Renal cortical epithelial cell (primary cell): ENCODE data around the gene CCN5. TPM values are rescaled to one million over a fixed set of nuclear protein-coding genes. Genes with fewer than 3 reads are reported as not detected.

Experiments
- DNase-seq: peaks from one replicate; pipeline ENCODE4 v3.0.0-alpha.2; 2011; ENCODE audit warnings: low read depth
- total RNA-seq: library from RNA; depleted of rRNA; stranded (reverse); fragments of >200 nt; gene quantifications from 2 replicates; pipeline ENCODE4 v1.2.3, GENCODE V29; 2014

The CCN5 gene
- total RNA-seq, 1 donor from 2014 or later = 0.10 TPM

DNA sequence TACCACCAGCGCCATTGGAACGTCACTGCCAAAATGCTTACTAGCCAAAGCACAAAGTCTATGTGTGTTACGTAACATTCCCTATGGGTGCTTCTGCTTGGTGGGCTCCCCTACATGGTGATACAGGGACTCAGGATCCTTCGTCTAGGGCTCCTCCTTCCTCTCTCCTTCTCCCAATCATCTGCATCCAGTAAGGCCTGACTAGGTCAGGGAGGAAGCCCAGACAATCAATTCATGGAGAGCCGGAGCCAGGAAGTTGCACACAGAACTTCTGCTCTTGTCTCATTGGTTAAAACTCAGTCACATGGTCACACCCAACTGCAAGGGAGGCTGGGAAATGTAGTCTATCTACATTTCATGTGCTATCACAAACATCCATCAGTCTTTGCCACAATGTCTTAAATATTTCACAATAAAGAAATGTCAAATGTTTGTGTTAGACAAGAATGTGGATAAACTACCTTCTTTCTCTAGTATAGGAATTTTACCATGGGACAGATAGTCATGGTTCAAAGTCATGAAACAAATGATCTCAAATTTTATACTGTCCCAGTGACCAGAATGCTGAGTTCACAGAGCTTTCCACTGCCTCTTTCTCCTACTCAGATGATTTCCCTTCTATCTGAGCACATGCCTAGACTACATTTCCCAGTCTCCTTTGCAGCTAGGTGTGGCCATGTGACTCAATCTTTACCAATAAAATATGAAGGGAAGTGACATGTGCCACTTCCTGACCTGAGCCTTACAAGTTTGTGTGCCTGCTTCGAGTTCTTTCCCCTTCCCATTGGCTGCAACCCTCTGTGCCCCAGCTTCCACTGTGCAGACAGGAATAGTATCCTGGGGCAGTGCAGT lies 21.2 kb downstream of the CCN5 start:
- peak; percentile 84 for DNase-seq

DNA sequence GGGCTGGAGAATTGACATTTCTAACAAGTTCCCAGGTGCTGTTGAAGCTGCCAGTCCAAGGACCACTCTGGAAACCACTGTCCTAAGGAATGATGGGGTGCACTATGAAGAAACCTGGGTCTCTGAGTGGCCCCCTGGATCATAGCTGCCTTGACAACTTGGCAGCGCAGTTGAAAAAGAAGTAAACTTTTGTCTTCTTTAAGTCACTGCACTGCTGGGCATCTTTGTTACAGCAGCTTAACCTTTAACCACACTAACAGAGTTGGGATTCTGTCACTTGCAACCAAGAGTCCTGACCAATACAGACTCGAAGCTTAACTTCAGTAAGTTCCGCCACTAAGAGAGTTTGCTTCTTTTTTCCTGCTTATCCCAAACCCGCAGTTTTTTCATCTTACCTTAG lies 21.9 kb downstream of the CCN5 start:
- no peak for DNase-seq

DNA sequence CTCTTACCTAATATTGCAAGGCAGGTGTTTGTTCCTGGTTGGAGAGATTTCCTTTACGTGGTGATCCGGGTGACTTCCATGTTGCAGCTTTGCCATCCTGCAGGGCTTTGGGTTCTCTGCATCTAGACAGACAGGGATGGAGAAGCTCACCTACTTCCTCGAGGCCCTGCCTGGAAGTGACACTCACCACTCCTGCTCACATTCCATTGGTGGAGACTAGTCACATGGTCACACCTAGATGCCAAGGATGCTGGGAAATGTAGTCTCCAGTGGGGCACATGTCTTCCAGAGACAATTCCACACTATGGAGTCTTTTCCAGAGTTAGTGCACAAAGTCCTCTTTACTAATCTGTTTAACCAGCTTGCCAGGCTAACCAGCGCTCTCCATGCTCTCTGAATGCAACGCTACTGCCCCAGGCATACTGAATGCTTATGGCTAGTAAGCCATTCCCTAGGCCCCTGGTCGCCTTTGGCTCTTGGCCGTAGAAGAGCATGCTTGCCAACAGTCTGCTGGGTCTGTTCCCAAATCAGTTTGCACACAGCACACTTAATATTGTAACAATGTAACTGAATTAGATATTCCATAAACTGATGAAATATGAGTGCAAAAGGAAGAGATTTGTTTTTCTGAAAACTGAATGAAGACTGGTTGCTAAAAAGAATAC lies 23.8 kb downstream of the CCN5 start:
- DNase-seq = peak; percentile 75

DNA sequence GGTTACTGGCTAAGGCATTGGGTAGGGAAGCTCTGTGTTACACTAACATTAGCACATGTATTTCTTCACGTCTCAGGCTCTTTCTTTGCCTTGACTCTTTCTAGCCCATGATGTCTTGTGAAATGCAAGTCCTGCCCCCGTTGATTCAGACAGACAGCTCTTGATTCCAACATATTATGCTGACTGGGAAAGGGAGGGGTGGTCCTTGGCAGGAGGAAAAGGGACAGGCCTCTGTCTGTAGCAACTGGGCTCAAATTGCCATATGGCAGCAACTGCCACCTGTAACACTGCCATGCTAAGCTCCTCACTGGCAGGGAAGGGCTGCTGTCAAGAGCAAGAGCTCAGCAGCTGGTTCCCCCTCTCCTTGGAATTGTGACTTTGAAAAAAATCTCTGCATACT lies 24.8 kb downstream of the CCN5 start:
- no peak for DNase-seq

DNA sequence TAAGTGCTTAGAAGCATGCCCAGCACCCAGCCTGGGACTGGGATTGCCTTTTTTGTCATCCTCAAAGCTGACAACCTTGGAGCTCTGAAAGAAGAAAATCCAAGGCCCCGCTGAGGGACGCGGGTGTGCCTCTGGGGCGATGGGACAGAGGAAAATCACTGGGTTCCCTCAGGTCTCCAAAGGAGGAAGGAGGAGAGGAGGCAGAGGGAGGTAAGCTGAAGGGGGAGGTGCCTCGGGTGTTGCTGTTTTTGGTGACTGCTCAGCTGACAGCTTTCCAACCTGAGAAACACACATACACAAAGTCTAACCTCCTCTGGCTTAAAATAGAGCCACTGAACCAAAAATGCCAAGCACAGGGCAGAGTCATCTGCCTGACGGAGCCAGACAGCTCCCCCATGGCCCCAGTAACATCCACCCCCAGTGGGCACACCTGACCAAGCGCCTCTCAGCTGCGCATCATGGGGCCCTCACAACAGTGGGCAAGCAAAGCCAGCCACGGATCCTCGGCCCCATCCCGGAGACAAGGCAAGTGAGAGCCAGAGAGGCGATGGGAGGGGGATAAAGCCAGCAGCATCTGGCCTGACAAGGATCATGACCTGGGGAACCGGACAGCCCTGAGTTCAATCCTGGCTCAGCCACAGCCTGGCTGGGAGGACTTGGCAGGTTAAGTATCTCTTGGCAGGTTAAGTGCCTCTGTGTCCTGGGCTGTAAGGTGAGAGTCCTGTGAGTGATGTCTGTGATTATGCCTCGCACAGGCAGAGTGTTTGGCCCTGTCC lies 27.3 kb downstream of the CCN5 start:
- no peak for DNase-seq

DNA sequence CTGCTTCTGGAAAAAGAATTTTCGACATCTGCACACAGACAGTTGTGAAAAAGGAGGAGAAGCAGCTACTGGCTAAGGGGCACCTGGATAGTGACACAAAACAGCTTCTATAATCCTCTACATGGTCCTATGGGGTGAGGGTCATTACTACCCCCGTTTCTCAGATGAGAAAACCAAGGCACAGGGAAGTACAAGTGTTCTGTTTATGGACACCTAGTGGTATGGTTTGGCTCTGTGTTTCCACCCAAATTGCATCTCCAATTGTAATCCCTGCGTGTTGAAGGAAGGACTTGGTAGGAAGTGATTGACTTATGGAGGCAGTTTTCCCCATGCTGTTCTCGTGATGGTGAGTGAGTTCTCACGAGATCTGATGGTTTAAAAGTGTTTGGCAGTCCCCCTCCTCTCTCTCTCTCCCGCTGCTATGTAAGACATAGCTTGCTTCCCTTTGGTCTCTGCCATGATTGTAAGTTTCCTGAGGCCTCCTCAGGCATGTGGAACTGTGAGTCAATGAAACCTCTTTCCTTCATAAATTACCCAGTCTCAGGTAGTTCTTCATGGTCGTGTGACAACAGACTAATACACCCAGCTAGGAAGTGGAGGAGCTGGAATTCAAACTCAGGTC lies 28.0 kb downstream of the CCN5 start:
- no peak for DNase-seq

DNA sequence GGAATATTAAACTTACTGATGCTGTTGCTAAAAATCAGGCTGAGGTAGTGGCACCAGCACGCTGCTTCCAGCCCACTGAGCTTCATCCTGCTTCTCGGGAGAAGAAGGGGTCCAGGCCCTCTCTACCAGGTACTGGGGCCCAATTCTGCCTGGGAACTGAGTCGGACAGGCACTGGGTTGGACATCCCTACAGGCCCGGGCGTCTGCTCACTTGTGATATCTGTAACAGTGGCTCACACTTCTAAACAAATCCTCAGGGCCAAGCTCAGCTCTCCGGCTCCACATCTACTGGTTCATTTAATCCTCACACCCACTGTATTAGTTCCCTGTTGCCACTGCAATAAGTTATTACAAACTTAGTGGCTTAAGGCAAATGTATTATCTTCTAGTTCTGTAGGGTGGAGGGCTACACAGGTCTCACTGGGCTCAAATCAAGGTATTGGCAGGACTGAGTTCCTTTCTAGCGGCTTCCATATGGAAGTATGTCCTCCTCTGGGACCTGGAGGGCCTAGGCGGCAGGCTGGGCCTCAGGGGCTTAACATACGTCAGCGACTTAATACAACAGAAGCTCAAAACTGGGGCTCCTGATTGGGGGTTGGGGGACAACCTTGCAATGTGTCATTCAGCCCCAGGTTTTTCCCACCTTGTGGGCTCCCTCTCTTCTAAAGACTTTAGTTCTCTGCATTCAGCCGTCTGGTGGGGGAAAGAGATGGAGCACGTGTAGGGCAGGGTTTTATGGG lies 28.9 kb downstream of the CCN5 start:
- DNase-seq = no peak

DNA sequence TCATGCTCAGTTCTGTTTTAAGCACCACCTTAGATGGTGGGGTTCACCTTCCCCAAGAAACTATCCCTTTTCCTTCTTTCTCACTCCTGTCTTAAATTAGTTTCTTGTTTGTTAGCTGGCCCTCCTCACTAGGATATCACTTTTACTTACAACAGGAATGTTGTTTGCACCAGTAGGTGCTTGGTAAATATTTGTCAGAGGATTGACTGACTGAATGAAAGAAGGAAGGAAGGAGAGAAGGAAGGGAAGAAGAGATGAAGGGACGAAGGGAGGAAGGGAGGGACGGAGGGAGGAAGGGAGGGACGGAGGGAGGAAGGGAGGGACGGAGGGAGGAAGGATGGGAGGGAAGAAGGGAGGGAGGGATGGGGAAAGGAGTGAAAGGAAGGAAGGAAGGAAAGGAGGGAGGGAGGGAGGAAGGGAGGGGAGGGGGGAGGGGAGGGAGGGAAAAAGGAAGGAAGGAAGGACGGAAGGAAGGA lies 30.0 kb downstream of the CCN5 start:
- DNase-seq = no peak

DNA sequence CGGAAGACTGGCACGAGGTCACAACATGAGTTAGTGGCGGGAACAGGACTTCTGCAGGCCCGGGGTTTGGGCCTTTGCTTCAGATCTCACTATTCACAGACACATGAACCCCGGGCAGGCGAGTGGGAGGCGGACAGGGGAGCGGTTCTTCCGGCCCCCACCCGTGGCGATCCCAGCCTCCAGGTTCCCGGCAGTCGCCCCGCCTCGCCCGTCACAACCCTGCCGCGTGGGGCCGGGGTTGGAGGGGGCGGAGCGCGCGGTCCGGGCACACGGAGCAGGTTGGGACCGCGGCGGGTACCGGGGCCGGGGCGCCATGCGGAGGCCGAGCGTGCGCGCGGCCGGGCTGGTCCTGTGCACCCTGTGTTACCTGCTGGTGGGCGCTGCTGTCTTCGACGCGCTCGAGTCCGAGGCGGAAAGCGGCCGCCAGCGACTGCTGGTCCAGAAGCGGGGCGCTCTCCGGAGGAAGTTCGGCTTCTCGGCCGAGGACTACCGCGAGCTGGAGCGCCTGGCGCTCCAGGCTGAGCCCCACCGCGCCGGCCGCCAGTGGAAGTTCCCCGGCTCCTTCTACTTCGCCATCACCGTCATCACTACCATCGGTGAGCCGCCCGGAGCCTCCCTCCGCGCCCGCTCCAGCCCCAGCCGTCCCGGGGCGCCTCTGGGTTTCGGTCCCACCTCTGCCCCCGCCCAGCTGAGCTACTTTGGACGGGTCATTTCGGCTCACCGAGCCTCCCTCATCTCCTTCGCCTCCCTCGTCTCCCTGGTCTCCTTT lies 30.6 kb downstream of the CCN5 start, which contains the start of gene KCNK15:
KCNK15 (plus strand) TSS at position 268 of the 769 bp plus-strand sequence; CDS start at position 314, 46 bp downstream.
- DNase-seq = no peak

DNA sequence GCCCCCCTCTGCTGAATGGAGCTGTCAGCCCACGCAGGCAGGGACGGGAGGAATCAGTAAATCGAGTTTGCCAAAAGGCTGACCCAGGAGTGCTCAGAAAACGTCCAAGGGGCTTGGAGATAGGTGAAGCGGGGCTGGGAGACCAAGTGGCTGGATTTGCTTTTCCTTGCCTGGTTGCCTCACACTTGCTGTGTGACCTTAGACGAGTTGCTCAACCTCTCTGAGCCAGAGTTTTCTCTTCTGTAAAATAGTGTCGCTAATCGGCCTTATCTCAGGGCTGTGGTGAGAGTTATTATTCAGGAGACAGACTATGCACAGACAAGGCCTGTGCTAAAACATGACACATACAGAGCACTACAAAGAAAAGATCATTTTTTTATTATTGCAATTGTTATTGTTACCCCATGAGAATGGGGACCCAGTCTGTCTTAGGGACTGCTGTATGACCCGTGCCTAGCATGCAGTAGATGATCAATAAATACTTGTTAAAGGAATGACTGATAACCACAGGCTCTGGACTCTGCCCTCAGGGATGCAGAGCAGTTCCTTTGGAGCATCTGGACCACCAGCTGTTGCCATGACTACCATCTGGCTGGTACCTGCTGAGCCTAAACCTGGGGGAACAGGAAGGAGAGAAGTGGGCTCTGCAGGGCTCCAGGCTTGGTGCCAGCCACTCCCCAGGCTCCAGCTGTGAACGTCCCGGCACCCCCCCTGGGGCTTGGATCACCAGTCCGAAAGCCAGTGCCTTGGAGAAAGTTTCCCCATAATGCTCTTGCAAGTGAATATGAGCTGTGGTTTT lies 31.4 kb downstream of the CCN5 start:
- no peak for DNase-seq

DNA sequence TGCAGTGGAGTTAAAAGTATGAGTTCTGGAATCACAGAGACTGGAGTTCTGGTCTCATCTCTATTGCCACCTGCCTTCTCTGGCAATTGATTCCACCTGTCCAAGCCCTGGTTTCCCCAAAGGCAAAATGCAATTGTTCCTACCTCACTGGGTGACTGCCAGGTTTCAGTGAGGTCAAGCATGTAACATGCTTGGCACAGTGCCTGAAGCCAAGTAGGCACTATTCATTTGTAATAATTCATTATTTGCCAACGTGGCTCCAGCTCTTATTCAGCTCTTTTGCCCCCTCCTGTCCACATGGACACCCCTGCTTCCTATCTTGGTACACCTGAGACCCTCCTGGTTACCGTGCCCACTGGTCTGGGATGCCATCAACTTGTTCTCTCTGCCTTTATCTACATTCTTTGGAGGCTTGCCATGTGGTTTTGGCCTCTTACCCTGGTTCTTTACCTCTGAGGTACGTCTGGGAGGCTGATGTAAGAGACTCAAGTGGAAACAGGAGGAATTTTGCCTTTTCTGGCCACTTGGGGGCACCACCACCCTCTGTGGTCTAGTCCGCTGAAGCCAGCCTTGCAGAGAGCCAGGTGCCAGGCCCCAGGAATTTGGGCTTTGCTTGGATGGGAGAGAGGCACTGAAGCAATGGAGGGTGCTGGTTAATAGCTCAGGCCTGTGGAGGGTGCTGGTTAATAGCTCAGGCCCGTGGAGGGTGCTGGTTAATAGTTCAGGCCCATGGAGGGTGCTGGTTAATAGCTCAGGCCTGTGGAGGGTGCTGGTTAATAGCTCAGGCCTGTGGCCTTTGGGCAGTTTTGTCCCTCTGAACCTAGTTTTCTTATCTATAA lies 32.2 kb downstream of the CCN5 start:
- DNase-seq = peak; percentile 90

DNA sequence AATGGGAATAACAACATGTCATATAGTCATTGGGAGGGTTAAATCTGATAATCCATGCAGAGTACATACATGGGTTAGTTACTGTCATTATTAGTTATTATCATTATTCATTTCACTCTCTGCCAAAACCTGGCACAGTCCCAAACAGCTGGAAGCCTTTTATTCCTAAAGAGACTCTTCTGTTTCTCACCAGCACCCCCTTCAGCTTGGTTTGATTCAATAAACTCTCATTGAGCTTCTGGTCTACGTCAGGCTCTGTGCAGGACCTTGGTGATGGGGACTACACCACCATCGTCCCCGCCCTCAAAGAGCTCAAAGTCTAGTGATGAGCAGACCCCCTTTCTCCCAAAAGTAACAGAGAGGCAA lies 32.8 kb downstream of the CCN5 start:
- no peak for DNase-seq

DNA sequence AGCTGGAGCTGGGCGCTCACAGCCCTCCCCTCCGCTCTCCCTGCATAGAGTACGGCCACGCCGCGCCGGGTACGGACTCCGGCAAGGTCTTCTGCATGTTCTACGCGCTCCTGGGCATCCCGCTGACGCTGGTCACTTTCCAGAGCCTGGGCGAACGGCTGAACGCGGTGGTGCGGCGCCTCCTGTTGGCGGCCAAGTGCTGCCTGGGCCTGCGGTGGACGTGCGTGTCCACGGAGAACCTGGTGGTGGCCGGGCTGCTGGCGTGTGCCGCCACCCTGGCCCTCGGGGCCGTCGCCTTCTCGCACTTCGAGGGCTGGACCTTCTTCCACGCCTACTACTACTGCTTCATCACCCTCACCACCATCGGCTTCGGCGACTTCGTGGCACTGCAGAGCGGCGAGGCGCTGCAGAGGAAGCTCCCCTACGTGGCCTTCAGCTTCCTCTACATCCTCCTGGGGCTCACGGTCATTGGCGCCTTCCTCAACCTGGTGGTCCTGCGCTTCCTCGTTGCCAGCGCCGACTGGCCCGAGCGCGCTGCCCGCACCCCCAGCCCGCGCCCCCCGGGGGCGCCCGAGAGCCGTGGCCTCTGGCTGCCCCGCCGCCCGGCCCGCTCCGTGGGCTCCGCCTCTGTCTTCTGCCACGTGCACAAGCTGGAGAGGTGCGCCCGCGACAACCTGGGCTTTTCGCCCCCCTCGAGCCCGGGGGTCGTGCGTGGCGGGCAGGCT lies 35.1 kb downstream of the CCN5 start:
- no peak for DNase-seq

DNA sequence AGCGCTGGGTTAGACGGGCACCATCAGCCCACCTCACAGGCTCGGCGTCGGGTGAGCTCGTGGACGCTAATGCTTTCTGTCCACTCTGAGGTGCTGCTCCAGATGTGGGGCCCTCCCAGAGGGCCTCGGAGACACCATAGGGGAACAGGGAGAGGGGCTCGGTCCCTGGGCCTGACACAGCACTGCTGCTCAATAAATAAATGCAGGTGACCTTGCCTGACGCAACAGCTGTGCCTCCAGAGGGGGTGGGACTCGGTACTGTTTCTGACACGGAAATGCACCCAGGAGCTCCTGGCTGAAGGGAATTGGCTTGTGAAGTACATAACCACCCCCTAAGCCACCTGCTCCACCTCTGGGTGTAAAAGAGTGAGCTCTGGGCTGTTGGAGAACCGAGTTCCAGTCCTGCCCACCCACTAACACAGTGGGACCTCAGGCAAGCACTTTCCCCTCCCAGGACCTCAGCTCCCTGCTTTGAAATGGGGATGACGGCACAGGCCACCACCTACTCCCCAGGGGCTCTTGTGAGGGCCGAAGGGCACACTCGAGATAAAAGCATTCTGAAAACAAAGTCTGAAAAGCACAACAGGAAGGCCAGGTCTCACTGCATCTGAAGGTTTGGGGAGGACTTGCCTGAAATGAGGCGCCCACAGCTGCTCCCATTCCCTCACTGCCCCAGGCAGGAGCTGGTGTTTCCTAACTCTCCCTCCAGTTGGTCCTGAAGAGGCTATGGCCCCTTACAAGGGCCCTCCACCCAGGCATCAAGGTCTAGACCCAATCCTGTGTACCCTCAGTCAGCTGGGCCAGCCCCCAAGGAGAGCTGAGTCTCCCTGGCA lies 37.1 kb downstream of the CCN5 start:
- DNase-seq = no peak

DNA sequence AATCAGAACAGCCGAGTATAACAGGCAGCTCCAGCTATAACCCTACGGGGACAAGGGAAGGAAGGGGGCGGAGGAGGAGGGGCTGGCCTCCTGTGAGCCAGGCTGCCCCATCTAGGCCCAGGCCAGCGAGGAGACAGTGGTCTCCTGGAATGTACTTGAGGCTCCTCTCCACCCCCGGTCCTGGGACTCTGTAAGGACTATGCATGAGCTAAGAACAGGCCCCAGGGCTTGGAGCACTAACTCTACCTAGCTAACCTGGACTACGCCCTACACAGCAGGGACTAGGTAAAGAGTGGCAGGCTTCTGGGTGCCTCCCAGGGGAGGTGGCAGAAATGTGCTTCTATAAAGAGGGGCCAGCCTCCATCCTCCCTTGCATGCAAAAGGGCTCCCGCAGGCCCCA lies 39.4 kb downstream of the CCN5 start:
- no peak for DNase-seq

DNA sequence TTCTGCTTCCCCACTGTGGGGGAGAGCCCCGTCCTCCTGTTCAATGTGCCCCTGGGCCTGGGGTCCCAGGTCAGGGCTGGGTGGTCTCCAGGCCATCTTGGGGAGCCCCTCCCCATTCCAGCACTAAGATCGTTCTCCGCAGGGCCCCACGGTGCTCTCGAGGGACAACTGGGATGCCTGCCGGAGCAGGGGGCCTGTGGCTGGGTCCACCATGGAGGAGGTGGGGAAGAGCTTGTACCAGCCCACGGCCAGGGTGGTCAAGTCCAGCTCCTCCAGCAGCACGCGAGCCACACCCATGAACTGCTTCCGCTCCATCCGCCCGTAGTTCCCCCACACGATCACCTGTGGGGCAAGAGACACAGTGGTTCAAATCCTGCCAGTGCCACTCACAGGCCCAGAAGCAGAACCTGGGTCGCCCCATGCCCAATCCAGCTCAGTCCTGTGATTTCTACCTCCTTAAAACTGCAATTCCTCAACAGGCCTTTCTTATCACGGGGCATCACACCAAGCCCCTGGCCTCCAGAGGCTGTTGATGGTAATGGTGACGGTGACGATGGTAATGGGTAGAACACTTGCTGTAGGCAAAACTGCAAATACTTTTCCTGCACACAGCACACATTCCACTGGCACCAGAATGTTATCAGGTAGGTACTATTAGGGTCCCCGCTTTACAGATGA lies 41.0 kb downstream of the CCN5 start:
- DNase-seq = no peak

DNA sequence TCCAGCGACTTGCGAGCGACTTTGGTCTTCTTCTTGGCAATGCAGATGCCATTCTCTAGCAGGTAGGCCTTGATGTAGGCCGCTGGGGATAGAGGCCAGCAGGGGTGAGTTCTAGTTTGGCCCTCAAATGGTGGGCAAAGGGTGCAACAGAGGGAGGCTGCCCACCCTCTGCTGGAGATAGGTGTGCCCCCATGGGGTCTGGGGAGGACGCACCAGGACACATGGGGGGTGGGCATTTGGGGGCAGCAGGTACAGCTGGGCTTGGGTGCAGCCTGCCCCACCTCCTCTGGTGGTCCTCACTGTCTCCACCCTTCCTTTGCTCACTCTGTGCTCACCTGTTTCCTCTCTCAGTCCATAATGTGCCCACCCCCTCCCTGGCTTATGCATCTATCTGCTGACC lies 41.8 kb downstream of the CCN5 start:
- DNase-seq = no peak
